HCT116 (cell line): Measurements from ENCODE around the gene FOXF2.

ENCODE experiments used
- CTCF ChIP-seq, 3 experiments: fragments of 200-600 bp in 1 of 3; sonication (generic) in 1 of 3; IDR thresholded peaks in 2 of 3; conservative IDR thresholded peaks in 1 of 3; 2 replicates each; pipeline ENCODE4 v1.5.1; 2012 to 2017; ENCODE audit warnings: low read depth in 2 of 3, low read length in 2 of 3, antibody characterized with exemption in 1 of 3, borderline replicate concordance in 1 of 3, control low read depth in 1 of 3, mild to moderate bottlenecking in 1 of 3, mixed read lengths in 1 of 3, mixed run types in 1 of 3, moderate library complexity in 1 of 3; ENCODE audit not compliant: insufficient read depth in 1 of 3
- EZH2 ChIP-seq: fragments of 200-600 bp; sonication (generic); IDR thresholded peaks from 2 replicates; pipeline ENCODE4 v1.6.1; 2017; ENCODE audit warnings: antibody characterized with exemption, mixed run types
- MAX ChIP-seq: IDR thresholded peaks from 2 replicates; pipeline ENCODE4 v1.6.1; 2012
- REST ChIP-seq: IDR thresholded peaks from 2 replicates; pipeline ENCODE4 v1.6.1; 2012; ENCODE audit warnings: low read depth
- SIN3A ChIP-seq: IDR thresholded peaks from 2 replicates; pipeline ENCODE4 v1.6.1; 2012; ENCODE audit warnings: low read depth
- YY1 ChIP-seq: IDR thresholded peaks from 2 replicates; pipeline ENCODE4 v1.6.1; 2011; ENCODE audit warnings: low read length, low read depth, moderate library complexity, mild to moderate bottlenecking; ENCODE audit not compliant: insufficient replicate concordance; ENCODE audit errors: extremely low read depth
- ZNF274 ChIP-seq: fragments of 200-500 bp; sonication (Bioruptor generic); IDR thresholded peaks from 2 replicates; pipeline ENCODE4 v1.6.1; 2014; ENCODE audit warnings: mild to moderate bottlenecking, low read depth, low read length, inconsistent platforms

- TF ChIP-seq CTCF (IDR thresholded peaks at IDR 0.05 in 2 of 3, conservative IDR thresholded peaks at IDR 0.05 in 1 of 3; ENCODE audit: borderline replicate concordance in 1 of 3, insufficient read depth in 1 of 3, low read depth in 2 of 3, low read length in 2 of 3): no peak
- no peak for TF ChIP-seq YY1
- TF ChIP-seq EZH2: no peak
- TF ChIP-seq ZNF274: no peak
- TF ChIP-seq REST: no peak
- no peak for TF ChIP-seq MAX
- no peak for TF ChIP-seq SIN3A
Observed at GRCh38 chr6:1347161-1347560, 42.2 kb upstream of the FOXF2 start.
